Stomach (tissue), 9 donors: Measurements from ENCODE around the gene CCDC6. TPM values are rescaled to one million over a fixed set of nuclear protein-coding genes. Genes with fewer than 3 reads are reported as not detected.

ENCODE experiments used
- DNase-seq, 2 donors: peaks; one replicate each; pipeline versions ENCODE4 v3.0.0 to v3.0.0-alpha.2; 2013 to 2019
- H3K27ac ChIP-seq, 5 donors: fragments of 200-600 bp in 4 of 5; sonication (generic) in 4 of 5; one replicate each; pipeline ENCODE4 v1.5.1; 2013 to 2019; ENCODE audit warnings: mild to moderate bottlenecking in 1 of 5, moderate library complexity in 1 of 5
- H3K27me3 ChIP-seq, 3 donors: fragments of 200-600 bp; sonication (generic); one replicate each; pipeline ENCODE4 v1.5.1; 2017 to 2019; ENCODE audit warnings: mixed run types in 1 of 3
- H3K36me3 ChIP-seq, 4 donors: fragments of 200-600 bp; sonication (generic); 1 replicate in 3 of 4; 2 replicates in 1 of 4; pipeline ENCODE4 v1.5.1; 2016 to 2019
- H3K4me1 ChIP-seq, 4 donors: fragments of 200-600 bp; sonication (generic); one replicate each; pipeline ENCODE4 v1.5.1; 2016 to 2019
- H3K4me3 ChIP-seq, 4 donors: fragments of 200-600 bp; sonication (generic) in 3 of 4; one replicate each; pipeline ENCODE4 v1.5.1; 2016 to 2019; ENCODE audit warnings: mild to moderate bottlenecking in 1 of 4
- H3K9me3 ChIP-seq, 4 donors: fragments of 200-600 bp; sonication (generic); one replicate each; pipeline ENCODE4 v1.5.1; 2016 to 2019
- EP300 ChIP-seq: sonication (generic); formaldehyde crosslinking; IDR thresholded peaks from one replicate; pipeline ENCODE4 v1.6.1; 2017; ENCODE audit warnings: antibody characterized with exemption
- POLR2A ChIP-seq, 4 donors: fragments of 450-650 bp; IDR thresholded peaks; one replicate each; pipeline ENCODE4 v1.6.1; 2016; ENCODE audit warnings: antibody characterized with exemption in 4 of 4, control low read depth in 2 of 4, mild to moderate bottlenecking in 1 of 4, moderate library complexity in 1 of 4
- POLR2AphosphoS5 ChIP-seq, 3 donors: sonication (generic); formaldehyde crosslinking; IDR thresholded peaks; one replicate each; pipeline ENCODE4 v1.6.1; 2016; ENCODE audit warnings: antibody characterized with exemption in 3 of 3
- WGBS, 5 donors: extraction: QIAGEN DNeasy Blood & Tissue Kit in 3 of 5; methylation state at CpG; one replicate each; pipeline versions ENCODE4 v1.1.5 to v1.1.7; 2013 to 2018; 5-methylcytosine and 5-hydroxymethylcytosine counted together
- intact Hi-C: fragments of 100-400 bp; cut with DNase I; formaldehyde crosslinking; loops from one replicate; pipeline ENCODE4 v1.15.1; 2023; ENCODE audit warnings: low total_unique reads
- polyA plus RNA-seq, 3 donors: library from polyadenylated mRNA; stranded (reverse); fragments of 200-250 nt; gene quantifications; one replicate each; pipeline ENCODE4 v1.2.3, GENCODE V29; 2013
- total RNA-seq, 5 donors: library from RNA; depleted of rRNA; stranded (reverse); fragments of >200 nt; gene quantifications; one replicate each; pipeline versions ENCODE4 v1.1.0 to v1.2.3, GENCODE V29; 2014 to 2016
- TF ChIP-seq, protein P1 (sequence below), 7 experiments: fragments of 450-650 bp in 4 of 7; fragments of 200-600 bp in 3 of 7; sonication (generic) in 3 of 7; IDR thresholded peaks; one replicate each; pipeline ENCODE4 v1.5.1; 2016 to 2019; ENCODE audit warnings: antibody characterized with exemption in 7 of 7, control low read depth in 2 of 7, mild to moderate bottlenecking in 1 of 7
- donor health status: healthy with polysubstance abuse.
- donor health status: Bipolar disorder and iron deficiency.
- donor health status: healthy.

Gene CCDC6
- total and polyA plus RNA-seq, 8 donors, result 12.5 to 56.0 (median 17.0) TPM

DNA sequence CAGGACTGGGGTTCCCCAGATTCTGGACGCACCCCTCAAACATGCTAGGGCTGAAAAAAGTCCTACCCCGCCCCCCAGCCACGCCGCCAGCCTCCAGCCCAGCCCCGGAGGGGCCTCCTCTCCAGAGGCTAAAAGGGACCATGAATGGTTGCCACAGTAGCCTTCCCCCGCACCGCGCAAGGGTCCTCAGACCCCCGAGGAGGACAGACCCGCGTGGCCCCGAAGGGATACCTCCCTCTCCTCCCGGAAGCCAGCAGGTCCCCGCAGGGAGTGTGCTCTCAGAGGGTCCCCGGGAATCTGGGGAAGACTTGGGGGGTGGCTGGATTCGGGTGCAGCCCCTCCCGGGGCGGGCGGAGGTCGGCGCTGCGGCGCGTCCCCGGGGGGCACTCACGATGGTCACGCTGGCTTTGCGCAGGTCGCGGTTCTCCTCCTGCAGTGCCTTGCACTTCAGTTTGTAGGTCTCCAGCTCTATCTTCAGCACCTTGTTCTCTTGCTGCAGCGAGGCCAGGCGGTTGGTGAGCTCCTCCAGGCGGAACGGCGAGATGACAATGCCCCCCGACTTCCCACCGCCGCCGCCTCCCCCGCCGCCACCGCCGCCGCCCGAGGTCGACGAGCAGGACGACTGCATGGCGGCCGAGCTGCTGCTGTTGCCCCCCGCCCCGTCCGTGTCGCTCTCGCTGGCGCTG lies 482 bp downstream of the CCDC6 start:
- no peaks in the 10 kb centered on the region for H3K27me3 ChIP-seq
- peak overlapping the region; percentile 83 to 97 (median 96) for H3K27ac ChIP-seq
- TF ChIP-seq POLR2A (IDR thresholded peaks at IDR 0.05) (no peak), POLR2AphosphoS5 (IDR thresholded peaks at IDR 0.05) (no peak), EP300 (no peak)
- TF ChIP-seq, protein P1, sequence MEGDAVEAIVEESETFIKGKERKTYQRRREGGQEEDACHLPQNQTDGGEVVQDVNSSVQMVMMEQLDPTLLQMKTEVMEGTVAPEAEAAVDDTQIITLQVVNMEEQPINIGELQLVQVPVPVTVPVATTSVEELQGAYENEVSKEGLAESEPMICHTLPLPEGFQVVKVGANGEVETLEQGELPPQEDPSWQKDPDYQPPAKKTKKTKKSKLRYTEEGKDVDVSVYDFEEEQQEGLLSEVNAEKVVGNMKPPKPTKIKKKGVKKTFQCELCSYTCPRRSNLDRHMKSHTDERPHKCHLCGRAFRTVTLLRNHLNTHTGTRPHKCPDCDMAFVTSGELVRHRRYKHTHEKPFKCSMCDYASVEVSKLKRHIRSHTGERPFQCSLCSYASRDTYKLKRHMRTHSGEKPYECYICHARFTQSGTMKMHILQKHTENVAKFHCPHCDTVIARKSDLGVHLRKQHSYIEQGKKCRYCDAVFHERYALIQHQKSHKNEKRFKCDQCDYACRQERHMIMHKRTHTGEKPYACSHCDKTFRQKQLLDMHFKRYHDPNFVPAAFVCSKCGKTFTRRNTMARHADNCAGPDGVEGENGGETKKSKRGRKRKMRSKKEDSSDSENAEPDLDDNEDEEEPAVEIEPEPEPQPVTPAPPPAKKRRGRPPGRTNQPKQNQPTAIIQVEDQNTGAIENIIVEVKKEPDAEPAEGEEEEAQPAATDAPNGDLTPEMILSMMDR (IDR thresholded peaks at IDR 0.05), result no peak
- no peaks in the 10 kb centered on the region for H3K9me3 ChIP-seq
- peak in 1 of 2 donors; percentile 55 for DNase-seq
- H3K36me3 ChIP-seq, result no peaks in the 10 kb centered on the region
- WGBS, 5 donors, result 0 to 1% (median 0%) methylated on average over 9 to 56 of the region's 56 CpGs
- peaks cover 23 to 65% (median 50%) of the 10 kb centered on the region in 4 donors for H3K4me1 ChIP-seq
- peak overlapping the region; percentile 79 to 96 (median 87) for H3K4me3 ChIP-seq
- intact Hi-C loops, result no loop called here

DNA sequence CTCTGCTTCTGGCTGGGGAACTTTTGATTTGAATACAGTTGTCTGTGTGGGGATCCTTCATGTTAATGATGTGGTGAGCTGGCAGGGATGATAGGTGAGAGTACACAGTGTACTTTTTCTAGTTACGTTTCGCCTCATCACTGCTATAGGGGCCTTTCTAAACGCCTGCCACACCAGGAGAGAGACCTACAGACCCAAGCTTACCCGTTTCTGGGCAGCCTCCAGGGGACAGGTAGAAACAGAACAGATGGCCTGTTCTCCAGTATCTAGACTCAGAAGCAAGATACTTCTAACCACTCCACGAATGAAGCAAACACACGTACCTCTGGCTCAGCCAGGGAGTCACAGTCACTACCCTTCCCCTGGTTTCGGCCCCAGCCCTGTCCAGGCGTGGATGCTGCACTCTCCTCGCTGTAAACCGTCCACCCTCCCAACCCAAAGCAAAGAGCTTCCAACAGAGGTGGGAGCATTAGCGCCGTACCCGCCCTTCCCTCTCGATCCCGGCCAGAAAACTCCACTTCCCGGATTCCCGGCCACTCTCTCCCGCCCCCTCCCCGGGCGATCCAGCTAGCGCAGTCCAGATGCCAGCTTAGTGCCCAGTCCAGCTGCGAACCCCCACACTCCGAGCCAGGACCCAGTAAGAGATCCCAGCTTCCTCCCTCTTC lies 1.2 kb downstream of the CCDC6 start:
- no peaks in the 10 kb centered on the region for H3K9me3 ChIP-seq
- peak overlapping the region; percentile 79 to 96 (median 87) for H3K4me3 ChIP-seq
- 0 to 3% (median 2%) methylated on average over 14 to 23 of the region's 23 CpGs for WGBS, 5 donors
- H3K27me3 ChIP-seq, result no peaks in the 10 kb centered on the region
- peaks cover 28 to 70% (median 56%) of the 10 kb centered on the region in 4 donors for H3K4me1 ChIP-seq
- DNase-seq, result peak; percentile 46 to 82
- H3K27ac ChIP-seq, result peak overlapping the region; percentile 83 to 97 (median 96)
- intact Hi-C loops, result no loop called here
- H3K36me3 ChIP-seq, result no peaks in the 10 kb centered on the region
- TF ChIP-seq EP300 (no peak), POLR2AphosphoS5 (IDR thresholded peaks at IDR 0.05) (peak in 2 of 3 donors; percentile 21 to 22)

DNA sequence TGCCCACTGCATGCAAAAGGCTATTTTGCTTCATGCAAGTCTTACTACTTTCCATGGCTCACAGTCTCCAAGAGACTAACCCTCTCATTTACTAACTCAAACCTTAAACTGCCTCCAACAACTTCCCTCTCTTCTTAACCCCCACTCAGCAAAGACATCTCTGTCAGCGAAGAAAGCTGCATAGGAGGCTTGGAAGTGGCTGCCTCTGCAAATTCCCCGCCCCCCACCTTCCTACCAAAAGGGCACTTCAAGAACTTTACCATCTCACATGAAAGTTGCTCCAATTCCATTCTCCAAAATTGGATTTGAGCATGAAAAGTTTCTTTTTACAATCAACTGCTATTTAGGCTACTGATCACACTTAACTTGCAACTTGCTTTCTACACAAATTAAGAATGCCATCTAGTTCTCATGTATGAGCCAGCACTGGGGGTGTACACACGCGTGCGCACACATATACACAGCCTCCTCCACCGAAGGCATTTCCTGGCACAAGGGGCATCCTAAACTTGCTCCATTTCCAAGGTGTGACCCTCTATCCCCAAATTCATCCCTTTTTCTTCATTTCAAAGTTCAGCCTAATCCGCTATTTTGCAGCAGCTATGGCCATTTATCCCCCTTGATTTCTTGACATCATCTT lies 1.8 kb downstream of the CCDC6 start:
- no peaks in the 10 kb centered on the region for H3K36me3 ChIP-seq
- H3K4me1 ChIP-seq, result peaks cover 34 to 77% (median 62%) of the 10 kb centered on the region in 4 donors
- peak overlapping the region; percentile 79 to 96 (median 87) for H3K4me3 ChIP-seq
- intact Hi-C loops, result no loop called here
- H3K9me3 ChIP-seq, result no peaks in the 10 kb centered on the region
- peak in 1 of 2 donors; percentile 33 for DNase-seq
- no peaks in the 10 kb centered on the region for H3K27me3 ChIP-seq
- H3K27ac ChIP-seq, result peak overlapping the region; percentile 15 to 97 (median 94)
- TF ChIP-seq POLR2AphosphoS5 (IDR thresholded peaks at IDR 0.05), result no peak
- no peak for TF ChIP-seq POLR2A (IDR thresholded peaks at IDR 0.05)
- TF ChIP-seq, protein P1 (IDR thresholded peaks at IDR 0.05), result no peak
- TF ChIP-seq EP300, result no peak
- WGBS, 5 donors, result 48 to 55% (median 53%) methylated on average over 7 of the region's 7 CpGs

DNA sequence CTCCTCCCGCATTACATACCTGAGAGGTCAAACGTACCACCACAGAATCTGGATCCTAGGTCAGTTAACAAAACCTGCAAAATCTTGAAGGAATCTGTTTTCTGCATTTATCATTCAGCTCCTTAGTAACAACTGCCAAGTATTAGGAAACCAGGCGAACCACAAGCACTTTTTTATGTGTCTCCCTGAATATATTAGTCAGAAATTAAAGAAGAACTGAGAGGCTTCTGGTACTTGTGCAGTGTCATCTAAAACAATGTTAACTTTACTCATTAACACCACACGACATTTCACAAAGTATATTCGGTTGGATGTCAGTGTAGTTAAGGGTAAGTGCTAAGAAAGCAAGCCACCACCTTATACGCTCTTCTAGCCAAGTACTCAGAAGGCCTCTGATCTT lies 2.5 kb downstream of the CCDC6 start:
- Histone ChIP-seq H3K27me3 (no peaks in the 10 kb centered on the region), H3K4me1 (peaks cover 41 to 80% (median 64%) of the 10 kb centered on the region in 4 donors), H3K36me3 (no peaks in the 10 kb centered on the region), H3K4me3 (peak overlapping the region in 3 of 4 donors; percentile 79 to 96 (median 95)), H3K27ac (peak overlapping the region in 4 of 5 donors; percentile 83 to 97 (median 96)), H3K9me3 (no peaks in the 10 kb centered on the region)
- 30 to 57% (median 47%) methylated on average over 6 of the region's 6 CpGs for WGBS, 5 donors
- no peak for DNase-seq
- intact Hi-C loops, result no loop called here
- TF ChIP-seq POLR2A (IDR thresholded peaks at IDR 0.05) (no peak), EP300 (no peak), POLR2AphosphoS5 (IDR thresholded peaks at IDR 0.05) (no peak)
- TF ChIP-seq, protein P1 (IDR thresholded peaks at IDR 0.05), result no peak
